Gastrocnemius medialis (tissue), 4 donors: ENCODE measurements around the gene PPP4R3A.

Experiments used
- CTCF ChIP-seq, 5 experiments: fragments of 450-650 bp in 3 of 5; fragments of 200-600 bp in 2 of 5; sonication (generic) in 2 of 5; IDR thresholded peaks in 4 of 5; conservative IDR thresholded peaks in 1 of 5; 1 replicate in 4 of 5; 2 replicates in 1 of 5; pipeline ENCODE4 v1.5.1; 2016 to 2019; ENCODE audit warnings: antibody characterized with exemption in 5 of 5, mild to moderate bottlenecking in 3 of 5, moderate library complexity in 3 of 5
- POLR2A ChIP-seq, 2 donors: fragments of 450-650 bp; IDR thresholded peaks; one replicate each; pipeline ENCODE4 v1.6.1; 2017; ENCODE audit warnings: antibody characterized with exemption in 2 of 2, mild to moderate bottlenecking in 2 of 2, moderate library complexity in 2 of 2

DNA sequence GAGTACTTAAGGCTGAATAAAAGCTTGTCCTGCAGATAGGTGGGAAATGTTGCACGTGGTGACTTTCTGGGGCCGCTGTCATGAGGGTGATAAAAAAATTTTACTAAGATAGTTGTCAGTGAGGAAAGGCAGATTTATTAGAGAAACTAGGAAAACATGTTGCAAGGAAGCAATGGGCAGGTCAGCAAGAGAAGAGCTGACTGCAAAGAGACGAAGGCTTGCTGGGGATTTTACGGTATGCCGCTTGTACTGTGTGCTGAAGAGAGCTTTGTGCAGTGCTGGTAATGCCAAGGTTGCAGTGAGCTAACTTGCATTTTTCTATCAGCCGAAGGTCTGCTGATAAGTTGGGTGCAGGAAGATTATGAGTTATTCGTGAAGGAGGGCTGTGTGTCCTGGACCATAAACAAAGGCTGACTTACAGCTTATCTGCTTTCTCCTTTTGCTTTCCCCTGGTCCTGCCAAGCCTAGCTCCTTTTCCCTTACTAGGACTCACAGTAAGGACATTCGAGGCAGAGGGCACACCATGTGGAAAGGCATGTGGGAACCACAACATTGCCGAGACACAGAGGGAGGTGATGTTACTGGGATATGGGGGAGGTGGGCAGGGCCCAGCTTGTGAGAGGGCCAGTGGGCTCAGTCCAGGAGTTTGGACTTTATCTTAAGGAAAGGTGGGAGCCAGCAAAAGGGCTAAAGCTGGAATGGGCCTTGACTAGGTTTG lies 85.1 kb downstream of the PPP4R3A start:
- TF ChIP-seq POLR2A (IDR thresholded peaks at IDR 0.05) (no peak), CTCF (IDR thresholded peaks at IDR 0.05 in 4 of 5, conservative IDR thresholded peaks at IDR 0.05 in 1 of 5) (no peak)
